Duodenal mucosa (tissue), 2 donors: ENCODE data around the gene KRTAP5-9.
"Not testable (repeated sequence)": the region's sequence is repeated elsewhere in the genome, so short reads cannot be mapped to it uniquely, and the experiment has no call there.

Experiments used
- H3K27ac ChIP-seq: one replicate; pipeline ENCODE4 v1.7.0; 2013; ENCODE audit warnings: low read depth, low read length
- H3K27me3 ChIP-seq, 2 donors: one replicate each; pipeline ENCODE4 v1.7.0; 2013; ENCODE audit warnings: low read length in 2 of 2, control low read depth in 1 of 2; ENCODE audit not compliant: insufficient read depth in 2 of 2, control insufficient read depth in 1 of 2
- H3K36me3 ChIP-seq, 2 donors: one replicate each; pipeline ENCODE4 v1.7.0; 2013; ENCODE audit warnings: low read length in 2 of 2, control low read depth in 1 of 2; ENCODE audit not compliant: insufficient read depth in 2 of 2, control insufficient read depth in 1 of 2
- H3K4me1 ChIP-seq, 2 donors: one replicate each; pipeline ENCODE4 v1.7.0; 2013; ENCODE audit warnings: low read length in 2 of 2, control low read depth in 1 of 2; ENCODE audit not compliant: insufficient read depth in 2 of 2, control insufficient read depth in 1 of 2
- H3K4me3 ChIP-seq, 2 donors: one replicate each; pipeline ENCODE4 v1.7.0; 2013; ENCODE audit warnings: low read length in 2 of 2, low read depth in 1 of 2
- H3K9ac ChIP-seq, 2 donors: one replicate each; pipeline ENCODE4 v1.7.0; 2013; ENCODE audit warnings: low read length in 2 of 2, low read depth in 1 of 2
- H3K9me3 ChIP-seq, 2 donors: one replicate each; pipeline ENCODE4 v1.7.0; 2013; ENCODE audit warnings: low read length in 2 of 2, control low read depth in 1 of 2; ENCODE audit not compliant: control insufficient read depth in 1 of 2

KRTAP5-9 gene

DNA sequence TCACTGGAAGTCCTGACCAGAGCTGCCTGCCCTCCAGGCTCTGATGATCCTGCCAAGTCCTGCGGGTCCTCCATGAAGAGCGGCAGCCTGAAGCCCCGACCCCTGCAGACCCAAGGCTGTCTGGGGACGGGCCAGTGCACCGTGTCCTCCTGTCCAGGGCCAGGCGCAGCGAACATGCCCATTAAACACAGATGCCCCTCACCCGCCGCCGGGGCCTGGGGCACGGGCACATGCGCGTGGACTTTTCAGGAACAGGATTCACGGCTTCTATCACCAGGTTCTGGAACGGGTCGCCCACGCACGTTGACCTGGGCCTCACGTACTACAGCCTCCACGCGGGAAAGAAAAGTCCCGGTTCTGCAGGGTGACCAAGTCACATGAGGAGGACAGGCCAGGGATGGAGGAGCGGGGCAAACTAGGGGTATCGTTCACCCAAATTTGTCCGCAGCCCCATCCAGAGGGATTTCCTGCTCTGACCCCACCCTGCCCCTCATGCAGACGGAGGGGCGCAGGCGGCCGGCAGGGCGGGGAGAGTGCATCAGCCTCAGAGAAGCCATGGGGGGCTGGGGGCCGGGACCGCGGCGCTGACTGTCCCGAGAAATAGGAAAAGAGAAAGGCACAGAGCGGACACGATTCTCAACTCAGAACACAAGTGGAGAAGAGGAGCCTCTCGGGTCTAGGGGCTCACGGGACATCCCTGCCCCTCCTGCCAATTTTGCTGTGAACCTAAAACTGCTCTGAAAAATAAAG is 23.1 kb downstream of the KRTAP5-9 start:
- H3K27me3 ChIP-seq, H3K4me3 ChIP-seq, H3K9me3 ChIP-seq, H3K27ac ChIP-seq, H3K4me1 ChIP-seq, H3K9ac ChIP-seq, H3K36me3 ChIP-seq: not testable (repeated sequence)

DNA sequence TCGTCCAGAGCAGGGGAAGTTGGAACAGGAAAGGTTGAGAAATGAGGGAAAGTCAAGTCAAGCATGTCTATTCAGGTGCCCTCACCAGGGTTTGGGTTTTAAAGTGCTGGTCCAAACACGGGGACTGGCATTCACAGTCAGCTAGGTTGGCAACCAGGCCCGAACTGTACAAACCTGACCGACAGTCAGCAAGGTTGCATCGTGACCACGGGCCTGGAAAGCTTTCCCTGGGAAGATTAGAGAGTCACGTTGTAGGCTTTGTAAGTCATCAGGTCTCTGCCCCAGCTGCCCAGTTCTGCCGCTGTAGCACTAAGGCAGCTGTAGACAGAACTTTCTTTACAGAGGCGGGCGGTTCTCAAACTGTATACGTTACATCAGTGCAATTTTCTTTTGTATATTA is 24.6 kb downstream of the KRTAP5-9 start:
- no peak overlapping the region for H3K9ac ChIP-seq
- H3K36me3 ChIP-seq = no peaks in the 10 kb centered on the region
- no peak overlapping the region for H3K4me3 ChIP-seq
- H3K4me1 ChIP-seq = no peaks in the 10 kb centered on the region
- no peak overlapping the region for H3K27ac ChIP-seq
- H3K27me3 ChIP-seq = peaks cover 0 to 3% of the 10 kb centered on the region in 2 donors
- H3K9me3 ChIP-seq = no peaks in the 10 kb centered on the region

DNA sequence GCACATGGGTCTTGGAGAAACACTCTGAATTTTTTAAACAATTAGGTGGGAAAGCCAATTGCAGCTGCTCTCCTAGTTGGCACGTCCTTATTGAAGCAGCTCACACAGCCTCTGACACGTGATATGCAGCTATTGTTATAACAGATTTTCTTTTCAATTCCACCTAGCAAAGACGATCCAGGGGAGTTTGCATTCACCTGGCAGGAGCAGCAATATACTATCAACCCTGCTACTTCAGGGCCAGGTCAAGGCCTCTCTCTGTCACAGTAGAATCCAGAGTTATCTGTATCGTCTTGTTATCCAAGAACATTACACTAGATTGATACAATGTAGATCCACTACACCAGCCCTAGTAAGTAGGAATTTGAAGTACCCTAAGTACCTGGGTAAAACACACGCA is 26.2 kb downstream of the KRTAP5-9 start:
- H3K4me1 ChIP-seq = no peaks in the 10 kb centered on the region
- no peaks in the 10 kb centered on the region for H3K9me3 ChIP-seq
- H3K9ac ChIP-seq = no peak overlapping the region
- no peak overlapping the region for H3K27ac ChIP-seq
- H3K27me3 ChIP-seq = peaks cover 0 to 3% of the 10 kb centered on the region in 2 donors
- no peak overlapping the region for H3K4me3 ChIP-seq
- H3K36me3 ChIP-seq = no peaks in the 10 kb centered on the region

DNA sequence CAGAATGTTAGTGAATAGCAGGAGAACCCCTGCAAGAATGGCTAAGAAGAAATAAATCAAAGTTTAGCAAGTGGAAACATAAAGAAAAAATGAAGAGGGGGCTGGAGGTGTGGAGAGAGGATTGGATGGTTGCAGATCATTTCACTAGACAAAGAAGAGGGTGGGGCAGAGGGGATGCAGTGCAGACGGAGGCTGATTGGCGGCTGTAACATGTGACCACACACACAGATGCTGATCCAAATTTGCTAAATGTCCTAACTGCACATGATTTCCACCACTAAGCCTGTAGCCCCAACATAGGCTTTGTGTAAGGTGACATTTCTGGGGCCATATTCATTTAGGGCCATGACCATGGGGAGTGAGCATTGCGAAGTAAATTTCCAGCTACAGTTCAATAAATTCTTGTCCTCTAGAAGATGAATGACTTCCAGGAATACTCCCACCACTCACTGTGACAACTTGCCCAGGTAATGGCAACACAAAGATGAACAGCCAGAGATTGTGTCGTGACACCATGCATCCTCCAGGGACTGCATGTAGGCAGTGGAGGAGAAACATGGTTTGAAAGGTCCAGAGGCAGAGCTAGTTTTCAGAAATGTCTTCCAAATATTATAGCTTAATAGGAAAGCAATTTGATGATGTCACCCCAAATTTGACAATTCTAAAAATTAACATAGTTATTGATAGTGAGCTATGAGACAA is 27.7 kb downstream of the KRTAP5-9 start:
- no peaks in the 10 kb centered on the region for H3K36me3 ChIP-seq

DNA sequence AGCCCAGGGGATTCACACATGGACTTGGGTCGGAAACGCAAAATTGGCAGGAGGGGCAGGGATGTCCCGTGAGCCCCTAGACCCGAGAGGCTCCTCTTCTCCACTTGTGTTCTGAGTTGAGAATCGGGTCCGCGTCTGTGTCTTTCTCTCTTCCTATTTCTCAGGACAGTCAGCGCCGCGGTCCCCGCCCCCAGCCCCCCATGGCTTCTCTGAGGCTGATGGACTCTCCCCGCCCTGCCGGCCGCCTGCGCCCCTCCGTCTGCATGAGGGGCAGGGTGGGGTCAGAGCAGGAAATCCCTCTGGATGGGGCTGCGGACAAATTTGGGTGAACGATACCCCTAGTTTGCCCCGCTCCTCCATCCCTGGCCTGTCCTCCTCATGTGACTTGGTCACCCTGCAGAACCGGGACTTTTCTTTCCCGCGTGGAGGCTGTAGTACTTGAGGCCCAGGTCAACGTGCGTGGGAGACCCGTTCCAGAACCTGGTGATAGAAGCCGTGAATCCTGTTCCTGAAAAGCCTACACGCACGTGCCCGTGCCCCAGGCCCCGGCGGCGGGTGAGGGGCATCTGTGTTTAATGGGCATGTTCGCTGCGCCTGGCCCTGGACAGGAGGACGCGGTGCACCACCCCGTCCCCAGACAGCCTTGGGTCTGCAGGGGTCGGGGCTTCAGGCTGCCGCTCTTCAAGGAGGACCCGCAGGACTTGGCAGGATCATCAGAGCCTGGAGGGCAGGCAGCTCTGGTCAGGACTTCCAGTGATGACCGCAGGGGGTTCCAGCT is 28.7 kb downstream of the KRTAP5-9 start:
- H3K9ac ChIP-seq, H3K27ac ChIP-seq, H3K9me3 ChIP-seq, H3K27me3 ChIP-seq, H3K4me3 ChIP-seq, H3K4me1 ChIP-seq, H3K36me3 ChIP-seq: not testable (repeated sequence)

More for the DNA sequence above, 27.7 kb downstream of the KRTAP5-9 start:
- no peaks in the 10 kb centered on the region for H3K9me3 ChIP-seq
- no peak overlapping the region for H3K9ac ChIP-seq
- H3K4me3 ChIP-seq = no peak overlapping the region
- H3K4me1 ChIP-seq = peaks cover 0 to 5% of the 10 kb centered on the region in 2 donors
- no peaks in the 10 kb centered on the region for H3K27me3 ChIP-seq
- no peak overlapping the region for H3K27ac ChIP-seq

DNA sequence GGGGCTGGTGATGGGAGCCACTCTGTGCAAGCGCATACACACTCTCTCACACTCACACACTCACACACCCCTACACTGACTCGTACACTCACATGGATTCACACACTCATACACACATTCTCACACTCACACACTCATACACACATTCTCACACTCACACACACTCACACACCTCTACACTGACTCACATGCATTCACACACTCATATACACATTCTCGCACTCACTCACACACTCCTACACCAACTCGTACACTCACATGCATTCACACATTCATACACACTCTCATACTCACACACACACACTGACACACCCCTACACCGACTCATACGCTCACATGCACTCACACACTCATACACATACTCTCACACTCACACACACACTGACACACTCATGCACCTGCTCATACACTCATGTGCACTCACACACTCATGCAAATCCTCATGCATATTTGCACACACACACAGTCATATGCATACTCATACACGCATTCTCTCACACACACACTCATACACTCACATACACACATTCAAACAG is 29.3 kb downstream of the KRTAP5-9 start:
- Histone ChIP-seq H3K4me1 (peaks cover 0 to 5% of the 10 kb centered on the region in 2 donors), H3K4me3 (no peak overlapping the region), H3K9ac (no peak overlapping the region), H3K27ac (no peak overlapping the region), H3K27me3 (no peaks in the 10 kb centered on the region), H3K36me3 (no peaks in the 10 kb centered on the region), H3K9me3 (no peaks in the 10 kb centered on the region)

DNA sequence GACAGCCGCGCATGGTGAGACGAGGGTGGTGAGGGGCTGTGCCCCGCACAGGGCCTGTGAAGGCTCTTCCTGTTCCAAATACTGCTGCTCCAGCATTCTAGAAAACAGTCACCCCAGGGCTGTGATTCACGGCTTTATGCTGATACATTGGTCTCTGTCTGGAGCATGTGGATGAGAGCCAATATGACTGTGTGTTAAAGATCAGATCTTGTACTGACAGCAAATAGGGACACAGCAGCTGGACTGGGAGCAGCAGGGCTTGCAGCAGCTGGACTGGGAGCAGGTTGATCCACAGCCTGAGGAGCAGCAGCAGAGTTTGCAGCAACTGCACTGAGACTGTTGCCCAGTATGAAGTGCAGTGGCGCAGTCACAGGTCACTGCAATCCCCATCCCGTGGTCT is 31.3 kb downstream of the KRTAP5-9 start:
- not testable (repeated sequence) for H3K9me3 ChIP-seq, H3K36me3 ChIP-seq, H3K9ac ChIP-seq, H3K4me1 ChIP-seq, H3K4me3 ChIP-seq, H3K27ac ChIP-seq, H3K27me3 ChIP-seq

DNA sequence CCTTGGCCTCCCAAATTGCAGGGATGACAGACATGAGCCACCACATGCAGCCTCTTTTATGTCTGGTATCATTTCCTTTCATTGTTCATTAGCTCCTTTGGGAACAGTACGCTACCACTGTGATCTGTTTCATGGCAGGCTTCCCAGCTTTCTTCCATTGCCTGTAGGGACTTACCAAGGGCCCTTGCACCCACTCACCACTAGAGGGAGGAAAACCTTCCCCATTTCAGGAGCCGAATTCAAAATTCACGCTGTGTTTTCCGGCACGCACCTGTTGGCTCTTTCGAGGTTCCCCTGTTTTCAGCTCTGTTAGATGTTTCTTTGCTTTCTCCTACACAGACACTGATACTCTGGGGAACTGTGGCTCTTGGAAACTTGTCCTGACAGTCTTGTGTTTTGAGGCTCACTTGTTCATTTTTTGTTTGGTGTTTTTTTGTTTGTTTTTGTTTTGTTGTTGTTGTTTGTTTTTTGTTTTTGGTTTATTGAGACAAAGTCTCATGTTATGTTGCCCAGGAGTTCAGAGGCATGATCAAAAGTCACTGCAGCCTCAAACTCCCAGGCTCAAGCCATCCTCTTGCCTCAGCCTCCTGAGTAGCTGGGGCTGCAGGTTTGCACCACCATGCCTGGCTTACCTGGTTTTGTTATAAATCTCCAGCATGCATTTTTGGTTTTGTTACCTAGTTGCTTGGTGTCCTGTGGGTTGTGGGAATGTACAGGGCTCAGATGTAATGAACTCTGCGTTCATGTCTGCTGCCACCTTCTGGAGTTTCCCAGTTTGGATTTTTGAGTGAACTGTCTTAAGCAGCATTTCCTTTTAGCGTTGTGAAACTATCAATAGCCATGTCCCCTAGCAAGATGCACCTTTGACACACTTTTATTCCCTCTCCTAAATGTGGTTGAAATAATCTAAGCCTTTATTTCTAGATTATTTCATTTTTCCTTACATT is 32.1 kb downstream of the KRTAP5-9 start:
- Histone ChIP-seq H3K4me3 (no peak overlapping the region), H3K27me3 (no peaks in the 10 kb centered on the region), H3K36me3 (no peaks in the 10 kb centered on the region)

DNA sequence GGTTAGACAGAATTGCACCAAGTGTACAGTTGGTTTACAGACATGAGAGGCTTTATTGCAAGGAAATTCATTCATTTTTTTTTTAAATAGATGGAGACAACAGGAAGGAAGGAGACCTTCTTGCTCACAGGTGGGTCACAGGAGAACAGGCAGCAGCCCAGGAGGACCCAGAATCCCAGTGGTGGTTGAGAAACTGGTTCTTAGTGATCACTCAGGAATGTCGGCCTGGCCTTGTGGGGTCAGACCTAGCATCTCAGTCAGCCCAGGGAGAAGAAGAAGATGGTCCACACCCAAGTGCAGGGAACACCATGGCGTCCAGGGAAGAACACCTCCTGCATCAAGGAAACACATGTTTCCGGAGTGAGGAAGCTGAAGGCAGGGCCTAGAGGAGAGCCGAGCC is 33.6 kb downstream of the KRTAP5-9 start:
- no peak overlapping the region for H3K4me3 ChIP-seq
- H3K36me3 ChIP-seq = no peaks in the 10 kb centered on the region
- no peak overlapping the region for H3K9ac ChIP-seq
- H3K27ac ChIP-seq = no peak overlapping the region
- no peaks in the 10 kb centered on the region for H3K27me3 ChIP-seq
- H3K4me1 ChIP-seq = peaks cover 0 to 5% of the 10 kb centered on the region in 2 donors
- H3K9me3 ChIP-seq = no peaks in the 10 kb centered on the region

More for the DNA sequence above, 32.1 kb downstream of the KRTAP5-9 start:
- no peaks in the 10 kb centered on the region for H3K9me3 ChIP-seq
- peaks cover 0 to 5% of the 10 kb centered on the region in 2 donors for H3K4me1 ChIP-seq
- no peak overlapping the region for H3K9ac ChIP-seq
- H3K27ac ChIP-seq = no peak overlapping the region
